ENCODE data around the gene TM4SF4. TPM values are rescaled to one million over a fixed set of nuclear protein-coding genes. Genes with fewer than 3 reads are reported as not detected.

TM4SF4 gene
- total RNA-seq, 1 experiment from 2014 or later = not detected

GRCh38 chr3:149438981-149439380 lies 35.5 kb upstream of the TM4SF4 start:
- Histone ChIP-seq H3K18ac (ENCODE audit: insufficient read length, low read depth, low read length) (no peak overlapping the region), H4K20me1 (ENCODE audit: control insufficient read depth, insufficient read depth, insufficient read length) (no peaks in the 10 kb centered on the region), H3K9me3 (ENCODE audit: control insufficient read depth, low read depth, low read length) (no peaks in the 10 kb centered on the region), H2BK12ac (ENCODE audit: insufficient read length, low read depth, low read length) (no peak overlapping the region), H3K56ac (ENCODE audit: insufficient read length, low read depth, low read length) (no peak overlapping the region), H3K23ac (ENCODE audit: insufficient read length, low read depth, low read length) (no peak overlapping the region), H2BK120ac (ENCODE audit: low read depth, low read length, poor library complexity, severe bottlenecking) (no peak overlapping the region), H3K9ac (ENCODE audit: extremely low read depth, insufficient read length, low read length) (no peak overlapping the region), H2BK15ac (ENCODE audit: low read depth, low read length) (no peak overlapping the region), H4K8ac (replicated peaks; ENCODE audit: insufficient read length, low read depth, low read length) (no peak overlapping the region), H3K27ac (ENCODE audit: insufficient read length, low read depth, low read length) (no peak overlapping the region), H2AK5ac (ENCODE audit: insufficient read length, low read length) (no peak overlapping the region), H3K14ac (ENCODE audit: insufficient read depth, low read length) (no peak overlapping the region), H4K91ac (ENCODE audit: insufficient read length, low read depth, low read length) (no peak overlapping the region), H3T11ph (ENCODE audit: low read length) (no peak overlapping the region), H2BK20ac (ENCODE audit: low read depth, low read length, poor library complexity, severe bottlenecking) (no peak overlapping the region), H2AFZ (ENCODE audit: low read length) (no peak overlapping the region), H4K5ac (ENCODE audit: insufficient read length, low read depth, low read length) (no peak overlapping the region), H3K79me1 (ENCODE audit: insufficient read depth, low read depth, low read length, poor library complexity, severe bottlenecking) (no peaks in the 10 kb centered on the region), H2BK5ac (ENCODE audit: insufficient read length, low read length) (no peak overlapping the region), H3K4me2 (ENCODE audit: insufficient read depth, insufficient read length, low read length) (no peak overlapping the region), H3K4ac (ENCODE audit: low read depth, low read length) (no peak overlapping the region), H3K27me3 (ENCODE audit: insufficient read depth, low read length) (no peaks in the 10 kb centered on the region), H3K23me2 (ENCODE audit: insufficient read length, low read depth, low read length, poor library complexity, severe bottlenecking) (no peaks in the 10 kb centered on the region), H3K79me2 (ENCODE audit: insufficient read depth, low read length) (no peaks in the 10 kb centered on the region), H3K4me1 (ENCODE audit: insufficient read depth, low read length) (no peaks in the 10 kb centered on the region)
- no peak for TF ChIP-seq CTCF (conservative IDR thresholded peaks at IDR 0.05)
- Mint-ChIP-seq H3K4me3 (no peak overlapping the region), H3K4me1 (peaks cover 2% of the 10 kb centered on the region in 2 experiments; a peak in 2 of 4 replicates), H3K27me3 (ENCODE audit: low read depth) (no peaks in the 10 kb centered on the region; the same call in 1 of the 2 replicates), H3K27ac (no peak overlapping the region), H3K36me3 (ENCODE audit: insufficient read depth in 1 of 3, low read depth in 3 of 3) (0 out of 7 replicates have a peak, but pooled peaks cover 0 to 3% (median 0%) of the 10 kb centered on the region in 3 experiments), H3K9me3 (peaks cover 0 to 4% of the 10 kb centered on the region in 2 experiments; a peak in 2 of 5 replicates)
- DNase-seq = no peak
